Neural cell (in vitro differentiated cells): ENCODE data around the gene RND2. TPM values are rescaled to one million over a fixed set of nuclear protein-coding genes. Genes with fewer than 3 reads are reported as not detected.

Experiments used
- H2AFZ ChIP-seq: fragments of 200-600, 300-800 bp; sonication (generic), shearing (Covaris generic); 2 replicates; pipeline ENCODE4 v1.6.0; 2014; ENCODE audit warnings: low read depth, mild to moderate bottlenecking, antibody characterized with exemption, low read length, moderate library complexity
- H3F3A ChIP-seq: fragments of 200-600 bp; shearing (Covaris generic); 2 replicates; pipeline ENCODE4 v1.6.1; 2016; ENCODE audit warnings: mild to moderate bottlenecking, moderate library complexity, mixed read lengths, antibody characterized with exemption, low read length; ENCODE audit not compliant: insufficient read depth, poor library complexity, severe bottlenecking
- H3K27ac ChIP-seq: fragments of 200-600, 300-800 bp; sonication (generic), shearing (Covaris generic); 2 replicates; pipeline ENCODE4 v1.5.1; 2014; ENCODE audit warnings: mild to moderate bottlenecking, low read length, moderate library complexity
- H3K27me3 ChIP-seq: fragments of 300-800, 200-600 bp; sonication (generic), shearing (Covaris generic); 2 replicates; pipeline ENCODE4 v1.6.0; 2014; ENCODE audit warnings: mild to moderate bottlenecking, low read depth, low read length, moderate library complexity; ENCODE audit not compliant: insufficient read depth
- H3K36me3 ChIP-seq: fragments of 300-800, 200-600 bp; sonication (generic), shearing (Covaris generic); 2 replicates; pipeline ENCODE4 v1.5.1; 2014; ENCODE audit warnings: mild to moderate bottlenecking, antibody characterized with exemption, low read length, moderate library complexity; ENCODE audit not compliant: insufficient read depth
- H3K4me2 ChIP-seq: fragments of 300-800, 200-600 bp; sonication (generic), shearing (Covaris generic); 2 replicates; pipeline ENCODE4 v1.6.0; 2014; ENCODE audit warnings: mild to moderate bottlenecking, low read length
- H3K4me3 ChIP-seq: fragments of 300-800, 200-600 bp; sonication (generic), shearing (Covaris generic); 2 replicates; pipeline ENCODE4 v1.5.1; 2014; ENCODE audit warnings: mild to moderate bottlenecking, low read length, moderate library complexity
- H3K79me2 ChIP-seq: fragments of 200-600 bp; shearing (Covaris generic); replicated peaks from 2 replicates; pipeline ENCODE4 v1.6.0; 2014; ENCODE audit warnings: mild to moderate bottlenecking, low read length, moderate library complexity; ENCODE audit not compliant: insufficient read depth
- H3K9ac ChIP-seq: fragments of 300-800, 200-600 bp; sonication (generic), shearing (Covaris generic); 2 replicates; pipeline ENCODE4 v1.6.1; 2016; ENCODE audit warnings: mild to moderate bottlenecking, low read length, mixed read lengths
- H3K9me2 ChIP-seq: fragments of 200-600 bp; shearing (Covaris generic); 2 replicates; pipeline ENCODE4 v1.6.1; 2016; ENCODE audit warnings: mild to moderate bottlenecking, low read length, mixed read lengths; ENCODE audit not compliant: insufficient read depth
- H3K9me3 ChIP-seq: fragments of 200-600, 300-800 bp; sonication (generic), shearing (Covaris generic); 2 replicates; pipeline ENCODE4 v1.6.1; 2016; ENCODE audit warnings: mild to moderate bottlenecking, mixed run types, low read length, moderate library complexity, mixed read lengths
- H4K20me1 ChIP-seq: fragments of 200-600 bp; shearing (Covaris generic); 2 replicates; pipeline ENCODE4 v1.6.1; 2016; ENCODE audit warnings: mild to moderate bottlenecking, mixed run types; ENCODE audit not compliant: insufficient read depth
- CTCF ChIP-seq: fragments of 450-650 bp; IDR thresholded peaks from 2 replicates; pipeline ENCODE4 v1.5.1; 2014; ENCODE audit warnings: antibody characterized with exemption, mild to moderate bottlenecking, moderate library complexity; ENCODE audit not compliant: poor library complexity, severe bottlenecking
- EP300 ChIP-seq: fragments of 450-650 bp; conservative IDR thresholded peaks from 2 replicates; pipeline ENCODE4 v1.6.1; 2014; ENCODE audit warnings: antibody characterized with exemption, mild to moderate bottlenecking, moderate library complexity; ENCODE audit not compliant: poor library complexity, severe bottlenecking
- EZH2 ChIP-seq: fragments of 200-600, 300-800 bp; shearing (Covaris generic), sonication (generic); IDR thresholded peaks from 2 replicates; pipeline ENCODE4 v1.6.1; 2014; ENCODE audit warnings: antibody characterized with exemption, low read length, borderline replicate concordance, mild to moderate bottlenecking; ENCODE audit not compliant: insufficient read depth, poor library complexity, severe bottlenecking
- MXI1 ChIP-seq: fragments of 450-650 bp; conservative IDR thresholded peaks from 2 replicates; pipeline ENCODE4 v1.6.1; 2014; ENCODE audit warnings: antibody characterized with exemption, mild to moderate bottlenecking; ENCODE audit not compliant: poor library complexity, severe bottlenecking
- POLR2AphosphoS5 ChIP-seq: IDR thresholded peaks from 2 replicates; pipeline ENCODE4 v1.6.1; 2012
- RAD21 ChIP-seq: fragments of 450-650 bp; conservative IDR thresholded peaks from 2 replicates; pipeline ENCODE4 v1.6.1; 2014; ENCODE audit warnings: antibody characterized with exemption, mild to moderate bottlenecking, moderate library complexity
- REST ChIP-seq: IDR thresholded peaks from 2 replicates; pipeline ENCODE4 v1.6.1; 2012; ENCODE audit warnings: borderline replicate concordance
- SMC3 ChIP-seq: fragments of 450-650 bp; conservative IDR thresholded peaks from 2 replicates; pipeline ENCODE4 v1.6.1; 2014; ENCODE audit warnings: antibody characterized with exemption, mild to moderate bottlenecking, moderate library complexity; ENCODE audit not compliant: poor library complexity
- TAF1 ChIP-seq: IDR thresholded peaks from 2 replicates; pipeline ENCODE4 v1.6.1; 2012; ENCODE audit warnings: low read depth
- polyA plus RNA-seq: library from polyadenylated mRNA; depleted of rRNA; stranded (reverse); fragments of >200 nt; gene quantifications from 2 replicates; pipeline ENCODE4 v1.2.3, GENCODE V29; 2014

Gene RND2
- polyA plus RNA-seq, 1 donor from 2014 or later, result 43.8 TPM

- TF ChIP-seq EZH2 (no peak), REST (no peak), SMC3 (no peak), TAF1 (no peak), CTCF (no peak), RAD21 (no peak), MXI1 (no peak), POLR2AphosphoS5 (no peak), EP300 (no peak)
- Histone ChIP-seq H3K27ac (no peak overlapping the region), H3K4me2 (no peak overlapping the region), H3K4me3 (peak overlapping the region; percentile 83), H4K20me1 (no peaks in the 10 kb centered on the region), H3K36me3 (no peaks in the 10 kb centered on the region), H3K9me2 (no peaks in the 10 kb centered on the region), H3K9ac (no peak overlapping the region), H3F3A (no peaks in the 10 kb centered on the region), H3K9me3 (no peaks in the 10 kb centered on the region), H3K27me3 (no peaks in the 10 kb centered on the region), H3K79me2 (peaks cover 19% of the 10 kb centered on the region), H2AFZ (no peak overlapping the region)
These were observed 1.6 kb downstream of the RND2 start for GRCh38 chr17:43026595-43026994.

GRCh38 chr17:43027091-43028032 lies 2.3 kb downstream of the RND2 start:
- TF ChIP-seq EZH2, result no peak
- Histone ChIP-seq H3K9ac (no peak overlapping the region), H3K27ac (no peak overlapping the region), H3K9me2 (no peaks in the 10 kb centered on the region), H4K20me1 (no peaks in the 10 kb centered on the region), H3F3A (no peaks in the 10 kb centered on the region), H3K4me2 (no peak overlapping the region), H3K79me2 (peaks cover 12% of the 10 kb centered on the region), H3K4me3 (no peak overlapping the region), H2AFZ (no peak overlapping the region), H3K27me3 (no peaks in the 10 kb centered on the region), H3K9me3 (no peaks in the 10 kb centered on the region), H3K36me3 (no peaks in the 10 kb centered on the region)
